Suprapubic skin (tissue), 3 donors: ENCODE data around the gene MLPH.

Experiments
- POLR2A ChIP-seq, 2 donors: fragments of 450-650 bp; IDR thresholded peaks; one replicate each; pipeline ENCODE4 v1.6.1; 2017; ENCODE audit warnings: antibody characterized with exemption in 2 of 2, mild to moderate bottlenecking in 2 of 2, moderate library complexity in 2 of 2
- TF ChIP-seq, protein P1 (sequence below), 2 donors: fragments of 200-600 bp in 1 of 2; fragments of 450-650 bp in 1 of 2; sonication (generic) in 1 of 2; IDR thresholded peaks; one replicate each; pipeline ENCODE4 v1.5.1; 2016 to 2019; ENCODE audit warnings: antibody characterized with exemption in 2 of 2, mild to moderate bottlenecking in 1 of 2, moderate library complexity in 1 of 2

DNA sequence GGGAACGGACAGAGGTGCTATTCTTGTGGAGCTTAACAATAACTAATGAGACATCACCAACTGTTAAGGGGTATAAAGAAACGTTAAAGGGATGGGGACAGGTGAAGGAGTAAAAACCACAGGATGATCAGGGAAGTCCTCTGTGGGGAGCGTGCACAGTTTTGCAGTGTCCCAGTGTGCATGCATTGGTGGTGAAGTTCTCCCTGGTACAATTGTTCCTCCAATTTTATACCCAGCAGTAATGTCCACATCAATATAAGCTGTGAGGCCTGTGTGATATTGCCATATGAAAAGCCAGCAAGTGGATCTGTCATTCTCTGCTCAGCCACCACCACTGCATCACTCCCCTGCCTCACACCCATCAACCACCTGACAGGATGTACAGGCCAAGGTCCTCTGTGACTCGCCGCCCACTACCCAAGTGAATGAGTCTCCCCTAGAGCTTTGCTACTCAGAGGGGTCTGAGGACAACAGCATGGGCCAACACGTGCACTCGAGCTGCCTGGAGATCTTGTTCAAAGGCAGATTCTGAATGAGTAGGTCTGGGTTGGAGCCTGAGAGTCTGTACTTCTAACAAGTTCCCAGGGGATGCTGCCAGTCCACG lies 4.6 kb downstream of the MLPH start:
- TF ChIP-seq, protein P1, sequence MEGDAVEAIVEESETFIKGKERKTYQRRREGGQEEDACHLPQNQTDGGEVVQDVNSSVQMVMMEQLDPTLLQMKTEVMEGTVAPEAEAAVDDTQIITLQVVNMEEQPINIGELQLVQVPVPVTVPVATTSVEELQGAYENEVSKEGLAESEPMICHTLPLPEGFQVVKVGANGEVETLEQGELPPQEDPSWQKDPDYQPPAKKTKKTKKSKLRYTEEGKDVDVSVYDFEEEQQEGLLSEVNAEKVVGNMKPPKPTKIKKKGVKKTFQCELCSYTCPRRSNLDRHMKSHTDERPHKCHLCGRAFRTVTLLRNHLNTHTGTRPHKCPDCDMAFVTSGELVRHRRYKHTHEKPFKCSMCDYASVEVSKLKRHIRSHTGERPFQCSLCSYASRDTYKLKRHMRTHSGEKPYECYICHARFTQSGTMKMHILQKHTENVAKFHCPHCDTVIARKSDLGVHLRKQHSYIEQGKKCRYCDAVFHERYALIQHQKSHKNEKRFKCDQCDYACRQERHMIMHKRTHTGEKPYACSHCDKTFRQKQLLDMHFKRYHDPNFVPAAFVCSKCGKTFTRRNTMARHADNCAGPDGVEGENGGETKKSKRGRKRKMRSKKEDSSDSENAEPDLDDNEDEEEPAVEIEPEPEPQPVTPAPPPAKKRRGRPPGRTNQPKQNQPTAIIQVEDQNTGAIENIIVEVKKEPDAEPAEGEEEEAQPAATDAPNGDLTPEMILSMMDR (IDR thresholded peaks at IDR 0.05): no peak
- TF ChIP-seq POLR2A (IDR thresholded peaks at IDR 0.05): no peak
